ENCODE data around the gene CCL24.
"Not testable (repeated sequence)": the region's sequence is repeated elsewhere in the genome, so short reads cannot be mapped to it uniquely, and the experiment has no call there.

DNA sequence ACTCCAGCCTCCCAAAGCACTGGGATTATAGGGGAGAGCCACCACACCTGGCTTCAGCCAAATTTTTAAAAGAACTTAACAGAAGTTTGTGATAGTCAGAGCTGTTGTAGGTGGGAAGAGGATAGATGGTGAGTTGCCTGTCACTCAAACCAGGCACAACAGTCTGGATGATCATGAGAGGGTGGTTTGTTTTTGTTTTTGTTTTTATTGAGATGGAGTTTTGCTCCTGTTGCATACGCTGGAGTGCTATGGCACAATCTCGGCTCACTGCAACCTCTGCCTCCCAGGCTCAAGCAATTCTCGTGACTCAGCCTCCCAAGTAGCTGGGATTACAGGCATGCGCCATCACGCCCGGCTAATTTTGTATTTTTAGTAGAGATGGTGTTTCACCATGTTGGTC is 39.6 kb downstream of the CCL24 start:
- TF ChIP-seq, protein P1, sequence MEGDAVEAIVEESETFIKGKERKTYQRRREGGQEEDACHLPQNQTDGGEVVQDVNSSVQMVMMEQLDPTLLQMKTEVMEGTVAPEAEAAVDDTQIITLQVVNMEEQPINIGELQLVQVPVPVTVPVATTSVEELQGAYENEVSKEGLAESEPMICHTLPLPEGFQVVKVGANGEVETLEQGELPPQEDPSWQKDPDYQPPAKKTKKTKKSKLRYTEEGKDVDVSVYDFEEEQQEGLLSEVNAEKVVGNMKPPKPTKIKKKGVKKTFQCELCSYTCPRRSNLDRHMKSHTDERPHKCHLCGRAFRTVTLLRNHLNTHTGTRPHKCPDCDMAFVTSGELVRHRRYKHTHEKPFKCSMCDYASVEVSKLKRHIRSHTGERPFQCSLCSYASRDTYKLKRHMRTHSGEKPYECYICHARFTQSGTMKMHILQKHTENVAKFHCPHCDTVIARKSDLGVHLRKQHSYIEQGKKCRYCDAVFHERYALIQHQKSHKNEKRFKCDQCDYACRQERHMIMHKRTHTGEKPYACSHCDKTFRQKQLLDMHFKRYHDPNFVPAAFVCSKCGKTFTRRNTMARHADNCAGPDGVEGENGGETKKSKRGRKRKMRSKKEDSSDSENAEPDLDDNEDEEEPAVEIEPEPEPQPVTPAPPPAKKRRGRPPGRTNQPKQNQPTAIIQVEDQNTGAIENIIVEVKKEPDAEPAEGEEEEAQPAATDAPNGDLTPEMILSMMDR (conservative IDR thresholded peaks at IDR 0.05; ENCODE audit: low read length), result not testable (repeated sequence)
- not testable (repeated sequence) for TF ChIP-seq EZH2phosphoT487 (IDR thresholded peaks at IDR 0.05; ENCODE audit: borderline replicate concordance)

All from Loucy (cell line).